ENCODE measurements around the gene DCXR. TPM values are rescaled to one million over a fixed set of nuclear protein-coding genes. Genes with fewer than 3 reads are reported as not detected.
A peak's percentile ranks its signal among the peaks of the same experiment; 100 is the strongest.

DCXR gene
- total and polyA plus RNA-seq, 2 of the 13 experiments (the other 11 are each of a cell fraction or from before 2014, with no cell fraction given), result 287 to 311 TPM

- TF ChIP-seq, protein P1, sequence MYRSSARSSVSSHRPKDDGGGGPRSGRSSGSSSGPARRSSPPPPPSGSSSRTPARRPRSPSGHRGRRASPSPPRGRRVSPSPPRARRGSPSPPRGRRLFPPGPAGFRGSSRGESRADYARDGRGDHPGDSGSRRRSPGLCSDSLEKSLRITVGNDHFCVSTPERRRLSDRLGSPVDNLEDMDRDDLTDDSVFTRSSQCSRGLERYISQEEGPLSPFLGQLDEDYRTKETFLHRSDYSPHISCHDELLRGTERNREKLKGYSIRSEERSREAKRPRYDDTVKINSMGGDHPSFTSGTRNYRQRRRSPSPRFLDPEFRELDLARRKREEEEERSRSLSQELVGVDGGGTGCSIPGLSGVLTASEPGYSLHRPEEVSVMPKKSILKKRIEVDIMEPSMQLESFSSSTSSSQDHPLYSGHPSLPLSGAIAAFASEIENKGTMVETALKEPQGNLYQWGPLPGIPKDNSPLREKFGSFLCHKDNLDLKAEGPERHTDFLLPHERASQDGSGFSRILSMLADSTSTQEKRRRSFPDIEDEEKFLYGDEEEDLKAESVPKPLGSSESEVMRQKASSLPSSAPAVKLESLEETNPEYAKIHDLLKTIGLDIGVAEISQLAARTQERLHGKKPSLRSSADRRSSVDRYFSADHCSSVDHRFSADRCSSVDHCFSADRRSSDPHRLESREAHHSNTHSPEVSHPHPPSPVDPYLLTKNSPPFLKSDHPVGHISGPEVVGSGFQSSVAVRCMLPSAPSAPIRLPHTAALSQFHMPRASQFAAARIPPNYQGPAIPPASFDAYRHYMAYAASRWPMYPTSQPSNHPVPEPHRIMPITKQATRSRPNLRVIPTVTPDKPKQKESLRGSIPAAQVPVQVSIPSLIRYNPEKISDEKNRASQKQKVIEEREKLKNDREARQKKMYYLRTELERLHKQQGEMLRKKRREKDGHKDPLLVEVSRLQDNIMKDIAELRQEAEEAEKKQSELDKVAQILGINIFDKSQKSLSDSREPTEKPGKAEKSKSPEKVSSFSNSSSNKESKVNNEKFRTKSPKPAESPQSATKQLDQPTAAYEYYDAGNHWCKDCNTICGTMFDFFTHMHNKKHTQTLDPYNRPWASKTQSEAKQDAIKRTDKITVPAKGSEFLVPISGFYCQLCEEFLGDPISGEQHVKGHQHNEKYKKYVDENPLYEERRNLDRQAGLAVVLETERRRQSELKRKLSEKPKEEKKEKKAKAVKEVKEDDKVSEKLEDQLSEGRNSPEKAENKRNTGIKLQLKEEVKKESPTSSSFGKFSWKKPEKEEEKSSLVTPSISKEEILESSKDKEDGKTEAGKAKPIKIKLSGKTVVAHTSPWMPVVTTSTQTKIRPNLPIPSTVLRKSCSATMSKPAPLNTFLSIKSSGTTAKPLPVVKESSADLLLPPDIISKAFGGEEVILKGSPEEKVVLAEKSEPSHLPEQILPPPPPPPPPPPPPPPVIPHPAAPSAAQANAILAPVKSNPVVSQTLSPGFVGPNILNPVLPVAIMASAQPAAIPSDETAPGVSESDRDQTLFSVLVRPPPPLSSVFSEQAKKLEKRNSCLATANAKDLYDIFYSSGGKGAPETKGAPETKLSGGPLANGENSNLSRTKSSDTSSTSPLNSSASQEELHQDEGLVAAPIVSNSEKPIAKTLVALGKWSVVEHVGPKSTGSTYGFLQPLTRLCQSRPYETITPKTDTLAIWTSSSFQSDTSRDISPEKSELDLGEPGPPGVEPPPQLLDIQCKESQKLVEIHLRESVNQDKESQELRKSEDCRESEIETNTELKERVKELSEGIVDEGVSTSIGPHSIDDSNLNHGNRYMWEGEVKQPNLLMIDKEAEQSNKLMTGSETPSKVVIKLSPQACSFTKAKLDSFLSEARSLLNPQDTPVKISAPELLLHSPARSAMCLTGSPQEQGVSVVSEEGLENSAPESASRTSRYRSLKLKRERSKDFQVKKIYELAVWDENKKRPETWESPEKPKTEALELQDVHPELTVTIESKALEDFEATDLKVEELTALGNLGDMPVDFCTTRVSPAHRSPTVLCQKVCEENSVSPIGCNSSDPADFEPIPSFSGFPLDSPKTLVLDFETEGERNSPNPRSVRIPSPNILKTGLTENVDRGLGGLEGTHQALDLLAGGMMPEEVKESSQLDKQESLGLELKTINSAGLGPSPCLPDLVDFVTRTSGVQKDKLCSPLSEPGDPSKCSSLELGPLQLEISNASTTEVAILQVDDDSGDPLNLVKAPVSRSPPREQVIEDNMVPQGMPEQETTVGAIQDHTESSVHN (CRISPR knock-in tag; IDR thresholded peaks at IDR 0.05), result peak; percentile 54
- TF ChIP-seq, protein P2, sequence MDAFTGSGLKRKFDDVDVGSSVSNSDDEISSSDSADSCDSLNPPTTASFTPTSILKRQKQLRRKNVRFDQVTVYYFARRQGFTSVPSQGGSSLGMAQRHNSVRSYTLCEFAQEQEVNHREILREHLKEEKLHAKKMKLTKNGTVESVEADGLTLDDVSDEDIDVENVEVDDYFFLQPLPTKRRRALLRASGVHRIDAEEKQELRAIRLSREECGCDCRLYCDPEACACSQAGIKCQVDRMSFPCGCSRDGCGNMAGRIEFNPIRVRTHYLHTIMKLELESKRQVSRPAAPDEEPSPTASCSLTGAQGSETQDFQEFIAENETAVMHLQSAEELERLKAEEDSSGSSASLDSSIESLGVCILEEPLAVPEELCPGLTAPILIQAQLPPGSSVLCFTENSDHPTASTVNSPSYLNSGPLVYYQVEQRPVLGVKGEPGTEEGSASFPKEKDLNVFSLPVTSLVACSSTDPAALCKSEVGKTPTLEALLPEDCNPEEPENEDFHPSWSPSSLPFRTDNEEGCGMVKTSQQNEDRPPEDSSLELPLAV (CRISPR knock-in tag; conservative IDR thresholded peaks at IDR 0.05; ENCODE audit: low read depth), result no peak
- TF ChIP-seq SOX5 (CRISPR knock-in tag; IDR thresholded peaks at IDR 0.05; ENCODE audit: borderline replicate concordance), result peak; percentile 22; the same call in 1 of the 2 replicates
- TF ChIP-seq CEBPG (CRISPR knock-in tag; IDR thresholded peaks at IDR 0.05), result peak; percentile 56
- TF ChIP-seq ATRX (CRISPR knock-in tag; IDR thresholded peaks at IDR 0.05; ENCODE audit: borderline replicate concordance), result no peak
- TF ChIP-seq, protein P3, sequence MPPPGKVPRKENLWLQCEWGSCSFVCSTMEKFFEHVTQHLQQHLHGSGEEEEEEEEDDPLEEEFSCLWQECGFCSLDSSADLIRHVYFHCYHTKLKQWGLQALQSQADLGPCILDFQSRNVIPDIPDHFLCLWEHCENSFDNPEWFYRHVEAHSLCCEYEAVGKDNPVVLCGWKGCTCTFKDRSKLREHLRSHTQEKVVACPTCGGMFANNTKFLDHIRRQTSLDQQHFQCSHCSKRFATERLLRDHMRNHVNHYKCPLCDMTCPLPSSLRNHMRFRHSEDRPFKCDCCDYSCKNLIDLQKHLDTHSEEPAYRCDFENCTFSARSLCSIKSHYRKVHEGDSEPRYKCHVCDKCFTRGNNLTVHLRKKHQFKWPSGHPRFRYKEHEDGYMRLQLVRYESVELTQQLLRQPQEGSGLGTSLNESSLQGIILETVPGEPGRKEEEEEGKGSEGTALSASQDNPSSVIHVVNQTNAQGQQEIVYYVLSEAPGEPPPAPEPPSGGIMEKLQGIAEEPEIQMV (CRISPR knock-in tag; IDR thresholded peaks at IDR 0.05; ENCODE audit: low read depth), result peak; percentile 15; the same call in 1 of the 2 replicates
- TF ChIP-seq ARID5B (CRISPR knock-in tag; IDR thresholded peaks at IDR 0.05), result no peak
- no peak; the same call in 1 of the 2 replicates for TF ChIP-seq UBTF (CRISPR knock-in tag; IDR thresholded peaks at IDR 0.05)
- peak; percentile 50; the same call in 1 of the 2 replicates for TF ChIP-seq FOSL2 (CRISPR knock-in tag; IDR thresholded peaks at IDR 0.05)
Measured at GRCh38 chr17:81993729-81994592, 43.5 kb downstream of the DCXR start (continued).
